H7 (cell line): ENCODE results near the gene SELENOV. TPM values are rescaled to one million over a fixed set of nuclear protein-coding genes. Genes with fewer than 3 reads are reported as not detected.

ENCODE experiments used
- DNase-seq: peaks from one replicate; pipeline ENCODE4 v3.0.0; 2012
- H3K27me3 ChIP-seq: 2 replicates; pipeline ENCODE4 v1.6.0; 2011; ENCODE audit warnings: mild to moderate bottlenecking, low read length; ENCODE audit not compliant: control insufficient read depth, insufficient read depth
- H3K36me3 ChIP-seq: replicated peaks from 2 replicates; pipeline ENCODE4 v1.5.1; 2011; ENCODE audit warnings: low read length; ENCODE audit not compliant: control insufficient read depth, insufficient read depth
- H3K4me3 ChIP-seq: 2 replicates; pipeline ENCODE4 v1.5.1; 2011; ENCODE audit warnings: low read depth, mild to moderate bottlenecking, control low read depth, low read length, moderate library complexity; ENCODE audit not compliant: insufficient read depth
- total RNA-seq: library from RNA; depleted of rRNA; stranded (reverse); fragments of >200 nt; shearing (Covaris generic); gene quantifications from 2 replicates; pipeline ENCODE4 v1.2.3, GENCODE V29; 2014

Gene SELENOV
- total RNA-seq, 1 experiment from 2014 or later: 3.1 TPM

DNA sequence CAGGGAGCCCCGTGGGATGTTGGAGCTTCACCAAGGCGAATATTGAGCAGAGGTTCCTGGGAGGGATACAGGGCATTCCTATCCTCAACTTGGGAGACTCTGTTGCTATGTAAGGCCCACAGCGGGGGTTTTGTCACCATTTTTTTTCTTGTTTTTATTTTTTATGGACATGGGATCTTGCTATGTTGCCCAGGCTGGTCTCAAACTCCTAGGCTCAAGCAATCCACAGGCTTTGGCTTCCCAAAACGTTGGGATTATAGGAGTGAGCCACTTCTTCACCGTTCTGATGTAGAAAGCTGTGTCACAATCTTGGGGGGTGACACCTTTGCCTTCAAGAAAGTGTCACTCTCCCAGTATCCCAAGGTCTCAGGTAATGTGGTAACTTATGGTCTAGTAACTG, 13.6 kb upstream of the SELENOV start:
- H3K27me3 ChIP-seq: peaks cover 77% of the 10 kb centered on the region

DNA sequence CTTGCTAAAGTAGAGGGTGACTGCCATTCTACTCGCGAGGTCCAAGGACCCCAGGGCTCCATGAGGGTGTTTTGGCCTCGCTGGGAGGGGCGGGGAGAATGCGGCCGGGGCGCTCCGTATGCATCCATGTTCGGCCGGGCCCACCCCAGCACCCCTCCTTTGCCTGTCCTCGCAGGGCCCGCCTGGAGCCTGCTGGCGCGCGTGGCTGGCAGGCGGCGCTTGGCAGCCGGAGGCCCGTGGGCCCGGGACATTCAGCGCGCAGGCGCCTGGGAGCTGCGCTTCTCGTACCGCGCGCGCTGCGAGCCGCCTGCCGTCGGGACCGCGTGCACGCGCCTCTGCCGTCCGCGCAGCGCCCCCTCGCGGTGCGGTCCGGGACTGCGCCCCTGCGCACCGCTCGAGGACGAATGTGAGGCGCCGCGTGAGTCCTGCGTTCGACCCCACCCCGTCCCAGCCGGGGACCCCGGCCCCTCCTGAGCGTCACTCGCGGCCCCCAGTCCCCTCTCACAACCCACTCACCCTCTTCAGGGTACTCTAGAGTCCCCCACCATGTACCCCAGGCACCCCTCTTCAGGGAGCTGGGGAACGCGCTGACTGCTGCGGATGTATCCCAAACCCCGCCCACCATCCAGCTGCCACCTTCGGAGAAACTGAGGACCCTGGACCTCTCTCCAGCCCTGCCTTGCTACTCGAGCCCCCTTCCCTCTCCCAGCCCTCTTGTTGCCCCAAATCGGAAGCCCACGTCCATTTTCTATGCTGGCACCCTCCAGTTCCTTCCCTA, 12.1 kb upstream of the SELENOV start:
- DNase-seq: peak; percentile 98
- Histone ChIP-seq H3K4me3 (no peak overlapping the region), H3K36me3 (no peaks in the 10 kb centered on the region), H3K27me3 (peaks cover 90% of the 10 kb centered on the region)

More for the DNA sequence above, 13.6 kb upstream of the SELENOV start:
- H3K36me3 ChIP-seq: no peaks in the 10 kb centered on the region
- no peak for DNase-seq
- H3K4me3 ChIP-seq: no peak overlapping the region

DNA sequence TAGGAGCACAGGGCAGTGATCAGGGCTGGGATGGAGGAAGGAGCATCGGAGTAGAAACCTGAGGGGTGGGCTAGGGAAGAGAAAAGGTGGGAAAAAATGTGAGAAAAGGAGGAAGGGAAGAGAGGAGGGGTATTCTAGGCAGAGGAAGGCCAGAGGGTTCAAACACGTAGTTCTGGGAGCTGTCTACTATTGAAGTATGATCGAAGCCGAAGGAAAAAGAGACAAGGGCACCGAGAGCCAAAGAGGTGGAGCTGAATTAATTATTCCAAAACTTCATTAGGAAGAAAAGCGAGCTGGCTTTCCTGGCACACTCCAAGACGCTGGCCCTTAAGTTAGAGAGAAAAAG, 8.4 kb upstream of the SELENOV start:
- Histone ChIP-seq H3K27me3 (peaks cover 70% of the 10 kb centered on the region), H3K4me3 (peak overlapping the region; percentile 63; the same call in 1 of the 2 replicates), H3K36me3 (no peaks in the 10 kb centered on the region)
- DNase-seq: no peak

DNA sequence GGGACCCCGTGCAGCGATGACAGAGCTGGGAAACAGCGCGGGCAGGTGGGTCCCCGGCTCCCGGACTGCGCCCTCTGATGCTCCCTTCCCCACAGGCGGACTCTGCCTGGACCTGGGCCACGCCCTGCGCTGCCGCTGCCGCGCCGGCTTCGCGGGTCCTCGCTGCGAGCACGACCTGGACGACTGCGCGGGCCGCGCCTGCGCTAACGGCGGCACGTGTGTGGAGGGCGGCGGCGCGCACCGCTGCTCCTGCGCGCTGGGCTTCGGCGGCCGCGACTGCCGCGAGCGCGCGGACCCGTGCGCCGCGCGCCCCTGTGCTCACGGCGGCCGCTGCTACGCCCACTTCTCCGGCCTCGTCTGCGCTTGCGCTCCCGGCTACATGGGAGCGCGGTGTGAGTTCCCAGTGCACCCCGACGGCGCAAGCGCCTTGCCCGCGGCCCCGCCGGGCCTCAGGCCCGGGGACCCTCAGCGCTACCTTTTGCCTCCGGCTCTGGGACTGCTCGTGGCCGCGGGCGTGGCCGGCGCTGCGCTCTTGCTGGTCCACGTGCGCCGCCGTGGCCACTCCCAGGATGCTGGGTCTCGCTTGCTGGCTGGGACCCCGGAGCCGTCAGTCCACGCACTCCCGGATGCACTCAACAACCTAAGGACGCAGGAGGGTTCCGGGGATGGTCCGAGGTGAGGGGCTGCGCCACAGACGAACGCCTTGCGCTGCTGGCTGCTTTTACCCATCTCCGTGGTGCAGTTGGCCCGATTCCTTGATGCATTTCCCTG, 7.8 kb upstream of the SELENOV start:
- H3K4me3 ChIP-seq: peak overlapping the region; percentile 63
- peak; percentile 97 for DNase-seq
- H3K36me3 ChIP-seq: no peaks in the 10 kb centered on the region
- peaks cover 67% of the 10 kb centered on the region for H3K27me3 ChIP-seq

DNA sequence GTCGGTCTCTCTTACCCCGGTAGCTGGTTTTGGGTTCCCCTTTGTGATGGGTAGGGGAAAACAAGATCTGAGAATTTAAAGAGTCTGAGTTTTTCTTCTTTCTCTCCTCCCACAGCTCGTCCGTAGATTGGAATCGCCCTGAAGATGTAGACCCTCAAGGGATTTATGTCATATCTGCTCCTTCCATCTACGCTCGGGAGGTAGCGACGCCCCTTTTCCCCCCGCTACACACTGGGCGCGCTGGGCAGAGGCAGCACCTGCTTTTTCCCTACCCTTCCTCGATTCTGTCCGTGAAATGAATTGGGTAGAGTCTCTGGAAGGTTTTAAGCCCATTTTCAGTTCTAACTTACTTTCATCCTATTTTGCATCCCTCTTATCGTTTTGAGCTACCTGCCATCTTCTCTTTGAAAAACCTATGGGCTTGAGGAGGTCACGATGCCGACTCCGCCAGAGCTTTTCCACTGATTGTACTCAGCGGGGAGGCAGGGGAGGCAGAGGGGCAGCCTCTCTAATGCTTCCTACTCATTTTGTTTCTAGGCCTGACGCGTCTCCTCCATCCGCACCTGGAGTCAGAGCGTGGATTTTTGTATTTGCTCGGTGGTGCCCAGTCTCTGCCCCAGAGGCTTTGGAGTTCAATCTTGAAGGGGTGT, 7.1 kb upstream of the SELENOV start:
- H3K27me3 ChIP-seq: peaks cover 61% of the 10 kb centered on the region
- H3K36me3 ChIP-seq: no peaks in the 10 kb centered on the region
- no peak for DNase-seq
- H3K4me3 ChIP-seq: peak overlapping the region; percentile 63

DNA sequence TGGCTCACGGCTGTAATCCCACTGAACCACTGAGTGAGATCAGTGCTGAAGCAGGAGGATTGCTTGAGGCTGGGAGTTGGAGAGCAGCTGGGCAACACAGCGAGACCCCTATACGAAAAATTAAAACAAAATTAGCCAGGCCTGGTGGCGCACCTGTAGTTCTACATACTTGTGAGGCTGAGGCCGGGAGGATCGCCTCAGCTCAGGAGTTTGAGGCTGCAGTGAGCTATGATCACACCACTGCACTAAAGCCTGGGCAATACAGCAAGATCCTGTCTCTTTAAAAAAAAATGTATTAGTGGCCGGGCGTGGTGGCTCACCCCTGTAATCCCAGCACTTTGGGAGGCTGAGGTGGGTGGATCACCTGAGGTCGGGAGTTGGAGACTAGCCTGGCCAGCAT, 6.3 kb upstream of the SELENOV start:
- Histone ChIP-seq H3K4me3 (no peak overlapping the region), H3K36me3 (no peaks in the 10 kb centered on the region), H3K27me3 (peaks cover 61% of the 10 kb centered on the region)
- DNase-seq: no peak

DNA sequence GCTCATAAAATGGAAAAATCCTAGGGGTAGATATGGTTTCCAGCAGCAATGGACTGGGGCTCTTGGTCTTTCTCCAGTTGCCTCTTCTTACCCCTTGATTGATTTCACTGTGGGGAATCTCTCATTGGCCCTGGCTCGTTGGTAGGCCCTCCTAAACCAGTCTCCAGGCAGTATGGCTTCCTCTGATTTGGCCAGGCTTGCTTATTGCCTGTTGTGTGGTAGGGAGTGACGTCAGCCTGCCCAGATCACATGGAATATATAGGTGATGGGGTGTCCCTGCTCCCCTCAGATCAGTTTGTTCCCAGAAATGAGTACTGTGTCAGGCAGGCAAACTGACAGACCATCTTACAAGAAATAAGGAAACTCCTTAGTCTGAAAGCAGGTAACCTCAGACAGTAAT, 5.7 kb upstream of the SELENOV start:
- DNase-seq: no peak
- no peaks in the 10 kb centered on the region for H3K36me3 ChIP-seq
- peaks cover 61% of the 10 kb centered on the region for H3K27me3 ChIP-seq
- no peak overlapping the region for H3K4me3 ChIP-seq

DNA sequence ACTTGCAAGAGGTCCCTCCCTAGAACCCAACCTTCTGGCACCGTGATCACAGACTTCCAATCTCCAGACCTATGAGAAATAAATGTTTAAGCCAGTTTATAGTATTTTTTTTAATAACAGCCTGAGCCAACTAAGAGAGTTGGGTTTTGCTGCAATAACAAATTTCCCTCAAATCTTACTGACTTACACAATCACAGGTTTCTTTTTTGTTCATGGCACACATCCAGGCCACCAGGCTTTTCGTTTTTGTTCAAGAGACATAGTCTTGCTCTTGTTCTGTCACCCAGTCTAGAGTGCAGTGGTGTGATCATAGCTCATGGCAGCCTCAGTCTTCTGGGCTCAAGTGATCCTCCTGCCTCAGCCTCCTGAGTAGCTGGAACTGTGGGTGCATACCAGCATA, 2.0 kb upstream of the SELENOV start:
- no peak overlapping the region for H3K4me3 ChIP-seq
- no peak for DNase-seq
- H3K27me3 ChIP-seq: peaks cover 47% of the 10 kb centered on the region
- no peaks in the 10 kb centered on the region for H3K36me3 ChIP-seq

DNA sequence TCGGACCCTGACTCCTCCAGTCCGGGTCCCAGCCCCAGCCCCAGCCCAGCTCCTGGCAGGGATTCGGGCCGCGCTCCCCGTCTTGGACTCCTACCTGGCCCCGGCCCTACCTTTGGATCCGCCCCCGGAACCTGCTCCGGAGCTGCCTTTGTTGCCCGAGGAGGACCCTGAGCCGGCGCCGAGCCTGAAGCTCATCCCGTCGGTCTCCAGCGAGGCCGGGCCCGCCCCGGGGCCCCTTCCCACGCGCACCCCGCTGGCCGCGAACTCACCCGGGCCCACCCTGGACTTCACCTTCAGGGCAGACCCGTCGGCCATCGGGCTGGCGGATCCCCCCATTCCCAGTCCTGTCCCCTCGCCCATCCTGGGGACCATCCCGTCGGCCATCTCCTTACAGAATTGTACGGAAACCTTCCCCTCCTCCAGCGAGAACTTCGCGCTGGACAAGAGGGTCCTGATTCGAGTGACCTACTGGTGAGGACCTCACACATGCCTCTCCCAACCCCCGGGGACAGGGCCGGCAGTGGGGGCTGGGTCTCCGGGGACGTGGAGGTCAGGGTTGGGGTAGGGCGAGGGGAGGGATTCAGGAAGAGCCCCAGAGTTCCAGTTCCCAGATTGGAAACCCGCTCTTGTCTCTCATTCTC, 732 bp downstream of the SELENOV start:
- DNase-seq: peak; percentile 92
- Histone ChIP-seq H3K4me3 (peak overlapping the region; percentile 80), H3K36me3 (no peaks in the 10 kb centered on the region; the same call in 1 of the 2 replicates), H3K27me3 (peaks cover 34% of the 10 kb centered on the region)

DNA sequence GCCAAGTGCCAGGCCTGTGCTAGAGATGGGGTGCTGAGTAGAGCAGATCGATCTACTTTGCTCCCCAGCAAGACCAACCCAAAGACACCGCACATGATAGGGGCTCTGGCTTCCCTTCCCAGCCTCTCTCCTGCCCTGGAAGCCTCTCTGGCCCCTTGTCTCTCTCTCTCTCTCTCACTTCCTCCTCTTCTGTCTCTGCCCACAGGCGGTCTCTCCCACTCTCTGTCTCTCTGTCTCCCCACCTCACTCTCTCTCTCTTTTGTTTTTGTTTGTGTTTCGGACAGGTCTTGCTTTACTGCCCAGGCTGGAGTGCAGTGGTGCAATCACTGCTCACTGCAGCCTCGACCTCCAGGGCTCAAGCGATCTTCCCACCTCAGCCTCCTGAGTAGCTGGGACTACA, 1.3 kb downstream of the SELENOV start:
- peaks cover 34% of the 10 kb centered on the region for H3K27me3 ChIP-seq
- DNase-seq: no peak
- H3K36me3 ChIP-seq: no peaks in the 10 kb centered on the region; the same call in none of the 2 replicates
- peak overlapping the region; percentile 80 for H3K4me3 ChIP-seq

DNA sequence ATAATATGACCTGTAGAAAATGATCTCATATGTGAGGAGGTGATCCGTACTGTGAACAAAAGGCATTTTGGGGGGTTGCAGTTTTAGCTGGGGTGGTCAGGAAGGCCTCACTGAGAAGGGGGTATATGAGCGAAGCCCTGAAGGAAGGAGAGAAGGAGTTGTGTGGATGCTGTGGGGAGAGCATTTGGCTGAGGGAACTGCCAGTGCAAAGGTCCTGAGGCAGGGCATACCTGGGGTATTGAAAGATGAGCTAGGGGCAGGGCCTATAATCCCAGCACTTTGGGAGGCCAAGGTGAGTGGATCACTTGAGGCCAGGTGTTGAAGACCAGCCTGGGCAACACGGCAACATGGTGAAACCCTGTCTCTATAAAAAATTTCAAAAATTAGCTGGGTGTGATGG, 2.5 kb downstream of the SELENOV start:
- H3K4me3 ChIP-seq: no peak overlapping the region
- no peaks in the 10 kb centered on the region; the same call in none of the 2 replicates for H3K36me3 ChIP-seq
- DNase-seq: no peak
- peaks cover 34% of the 10 kb centered on the region for H3K27me3 ChIP-seq

DNA sequence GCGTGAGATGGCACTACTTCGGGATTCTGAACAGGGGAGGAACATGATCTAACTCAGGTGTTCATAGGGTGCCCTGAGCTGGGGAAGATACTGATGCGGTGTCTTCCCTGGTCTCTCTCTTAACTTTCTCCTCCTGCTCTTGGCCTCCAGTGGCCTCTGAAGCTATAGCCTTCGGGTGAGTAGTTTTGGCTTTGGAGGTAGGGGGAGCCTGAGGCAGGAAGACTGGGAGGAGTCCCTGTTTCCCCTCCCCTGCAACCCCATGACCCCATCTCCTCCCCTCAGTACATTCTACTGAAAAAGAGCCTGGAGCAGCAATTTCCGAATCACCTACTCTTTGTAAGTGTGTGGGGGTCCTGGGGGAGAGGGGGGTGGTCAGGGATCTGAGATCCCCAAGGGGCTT, 3.5 kb downstream of the SELENOV start:
- peak overlapping the region; percentile 32; the same call in 1 of the 2 replicates for H3K4me3 ChIP-seq

DNA sequence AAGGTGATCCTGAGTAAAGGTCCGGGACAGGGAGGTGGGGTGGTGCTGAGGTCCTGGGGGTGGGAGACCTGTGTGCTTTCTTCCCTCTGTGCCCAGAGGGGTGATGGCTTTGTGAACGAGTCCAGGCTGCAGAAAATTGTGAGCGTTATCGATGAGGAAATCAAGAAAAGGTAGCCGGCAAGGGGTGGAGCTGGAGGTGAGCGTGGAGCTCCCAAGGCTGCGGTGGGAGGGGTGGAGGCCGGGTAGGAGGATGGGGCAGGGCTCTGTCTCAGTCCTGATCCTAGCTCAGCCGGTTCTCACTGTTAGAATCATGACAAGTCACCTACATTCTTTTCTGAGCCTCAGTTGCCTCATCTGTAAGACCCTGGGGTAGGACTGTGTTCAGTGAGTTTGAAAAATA, 4.0 kb downstream of the SELENOV start:
- H3K27me3 ChIP-seq: peaks cover 24% of the 10 kb centered on the region
- H3K4me3 ChIP-seq: peak overlapping the region; percentile 32; the same call in 1 of the 2 replicates
- peaks cover 2% of the 10 kb centered on the region for H3K36me3 ChIP-seq
- DNase-seq: peak; percentile 60

More for the DNA sequence above, 3.5 kb downstream of the SELENOV start:
- peaks cover 2% of the 10 kb centered on the region for H3K36me3 ChIP-seq
- peak; percentile 73 for DNase-seq
- H3K27me3 ChIP-seq: peaks cover 28% of the 10 kb centered on the region
